ENCODE results near the gene GRPEL2.
"Not testable (repeated sequence)": the region's sequence is repeated elsewhere in the genome, so short reads cannot be mapped to it uniquely, and the experiment has no call there.

Gene GRPEL2

GRCh38 chr5:149388498-149389190 lies 43.3 kb downstream of the GRPEL2 start:
- no peak overlapping the region for H3K27ac ChIP-seq (ENCODE audit: low read depth, low read length)
- H3K36me3 ChIP-seq (ENCODE audit: insufficient read depth, low read length): no peaks in the 10 kb centered on the region
- H3K4me1 ChIP-seq (ENCODE audit: insufficient read depth, low read length): no peaks in the 10 kb centered on the region
- 81% methylated on average over 7 of the region's 7 CpGs for WGBS
- no peaks in the 10 kb centered on the region for H3K9me3 ChIP-seq (ENCODE audit: insufficient read depth, low read depth, low read length)
- no peaks in the 10 kb centered on the region for H3K27me3 ChIP-seq (ENCODE audit: insufficient read depth, low read length)
- H3K9ac ChIP-seq (ENCODE audit: low read depth, low read length): no peak overlapping the region
- no peak overlapping the region for H3K4me3 ChIP-seq (ENCODE audit: low read length)

GRCh38 chr5:149389552-149390495 lies 44.5 kb downstream of the GRPEL2 start:
- no peak overlapping the region for H3K9ac ChIP-seq (ENCODE audit: low read depth, low read length)
- H3K4me1 ChIP-seq (ENCODE audit: insufficient read depth, low read length): no peaks in the 10 kb centered on the region
- H3K4me3 ChIP-seq (ENCODE audit: low read length): no peak overlapping the region
- H3K36me3 ChIP-seq (ENCODE audit: insufficient read depth, low read length): no peaks in the 10 kb centered on the region
- H3K9me3 ChIP-seq (ENCODE audit: insufficient read depth, low read depth, low read length): no peaks in the 10 kb centered on the region
- H3K27me3 ChIP-seq (ENCODE audit: insufficient read depth, low read length): no peaks in the 10 kb centered on the region
- no peak overlapping the region for H3K27ac ChIP-seq (ENCODE audit: low read depth, low read length)
- WGBS: 90% methylated on average over 10 of the region's 11 CpGs

GRCh38 chr5:149391076-149391475 lies 45.8 kb downstream of the GRPEL2 start:
- not testable (repeated sequence) for H3K9ac ChIP-seq (ENCODE audit: low read depth, low read length); H3K36me3 ChIP-seq (ENCODE audit: insufficient read depth, low read length); H3K4me3 ChIP-seq (ENCODE audit: low read length); H3K27me3 ChIP-seq (ENCODE audit: insufficient read depth, low read length); H3K4me1 ChIP-seq (ENCODE audit: insufficient read depth, low read length); H3K9me3 ChIP-seq (ENCODE audit: insufficient read depth, low read depth, low read length); H3K27ac ChIP-seq (ENCODE audit: low read depth, low read length)
- 90% methylated on average over 6 of the region's 6 CpGs for WGBS

GRCh38 chr5:149391524-149391923 lies 46.2 kb downstream of the GRPEL2 start:
- no peak overlapping the region for H3K4me3 ChIP-seq (ENCODE audit: low read length)
- no peak overlapping the region for H3K9ac ChIP-seq (ENCODE audit: low read depth, low read length)
- no peaks in the 10 kb centered on the region for H3K9me3 ChIP-seq (ENCODE audit: insufficient read depth, low read depth, low read length)
- H3K27ac ChIP-seq (ENCODE audit: low read depth, low read length): no peak overlapping the region
- H3K27me3 ChIP-seq (ENCODE audit: insufficient read depth, low read length): no peaks in the 10 kb centered on the region
- 84% methylated on average over 6 of the region's 6 CpGs for WGBS
- no peaks in the 10 kb centered on the region for H3K4me1 ChIP-seq (ENCODE audit: insufficient read depth, low read length)
- H3K36me3 ChIP-seq (ENCODE audit: insufficient read depth, low read length): no peaks in the 10 kb centered on the region

DNA sequence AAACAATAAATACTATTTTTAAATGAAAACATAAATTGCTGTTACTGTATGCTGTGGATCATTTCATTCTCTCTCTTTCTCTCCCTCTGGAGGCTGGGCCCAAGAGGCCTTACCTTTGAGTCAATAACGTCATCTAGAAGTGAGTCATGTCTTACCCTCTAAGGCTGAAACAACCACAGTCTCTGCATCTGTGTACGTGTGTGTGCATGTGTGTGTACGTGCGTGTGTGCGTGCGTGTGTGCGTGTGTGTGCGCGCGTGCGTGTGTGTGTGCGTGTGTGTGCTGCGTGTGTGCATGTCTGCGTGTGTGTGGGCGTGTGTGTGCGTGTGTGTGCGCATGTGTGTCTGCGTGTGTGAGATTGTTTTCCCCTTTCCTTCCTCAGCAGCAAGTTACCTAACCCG lies 47.4 kb downstream of the GRPEL2 start:
- no peak overlapping the region for H3K4me3 ChIP-seq (ENCODE audit: low read length)
- no peaks in the 10 kb centered on the region for H3K27me3 ChIP-seq (ENCODE audit: insufficient read depth, low read length)
- H3K36me3 ChIP-seq (ENCODE audit: insufficient read depth, low read length): no peaks in the 10 kb centered on the region
- WGBS: 82% methylated on average over 14 of the region's 19 CpGs
- no peaks in the 10 kb centered on the region for H3K4me1 ChIP-seq (ENCODE audit: insufficient read depth, low read length)
- no peaks in the 10 kb centered on the region for H3K9me3 ChIP-seq (ENCODE audit: insufficient read depth, low read depth, low read length)
- no peak overlapping the region for H3K27ac ChIP-seq (ENCODE audit: low read depth, low read length)
- no peak overlapping the region for H3K9ac ChIP-seq (ENCODE audit: low read depth, low read length)

DNA sequence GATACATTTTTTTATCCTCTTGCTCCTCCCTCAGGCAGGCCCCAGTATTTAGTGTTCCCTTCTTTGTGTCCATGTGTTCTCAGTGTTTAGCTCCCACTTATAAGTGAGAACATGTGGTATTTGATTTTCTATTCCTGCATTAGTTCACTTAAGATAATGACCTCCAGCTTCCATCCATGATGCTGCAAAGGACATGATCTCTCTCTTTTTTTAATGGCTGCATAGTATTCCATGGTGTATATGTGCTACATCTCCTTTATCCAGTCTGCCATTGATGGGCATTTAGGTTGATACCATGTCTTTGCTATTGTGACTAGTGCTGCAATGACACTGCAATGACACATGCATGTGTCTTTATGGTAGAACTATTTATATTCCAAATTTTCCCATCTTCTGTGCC lies 49.7 kb downstream of the GRPEL2 start:
- not testable (repeated sequence) for H3K27ac ChIP-seq (ENCODE audit: low read depth, low read length); H3K36me3 ChIP-seq (ENCODE audit: insufficient read depth, low read length); H3K4me1 ChIP-seq (ENCODE audit: insufficient read depth, low read length); H3K9ac ChIP-seq (ENCODE audit: low read depth, low read length); H3K9me3 ChIP-seq (ENCODE audit: insufficient read depth, low read depth, low read length); H3K4me3 ChIP-seq (ENCODE audit: low read length); H3K27me3 ChIP-seq (ENCODE audit: insufficient read depth, low read length)

- WGBS: 91% methylated on average over 6 of the region's 6 CpGs
Observed at GRCh38 chr5:149397530-149397929, 52.2 kb downstream of the GRPEL2 start.

GRCh38 chr5:149398747-149399266 lies 53.5 kb downstream of the GRPEL2 start:
- H3K9me3 ChIP-seq (ENCODE audit: insufficient read depth, low read depth, low read length); H3K27me3 ChIP-seq (ENCODE audit: insufficient read depth, low read length); H3K9ac ChIP-seq (ENCODE audit: low read depth, low read length); H3K4me1 ChIP-seq (ENCODE audit: insufficient read depth, low read length); H3K36me3 ChIP-seq (ENCODE audit: insufficient read depth, low read length); H3K27ac ChIP-seq (ENCODE audit: low read depth, low read length); H3K4me3 ChIP-seq (ENCODE audit: low read length): not testable (repeated sequence)
- 89% methylated on average over 7 of the region's 7 CpGs for WGBS

More at GRCh38 chr5:149397530-149397929, 52.2 kb downstream of the GRPEL2 start:
- Histone ChIP-seq H3K36me3 (ENCODE audit: insufficient read depth, low read length) (no peaks in the 10 kb centered on the region), H3K27me3 (ENCODE audit: insufficient read depth, low read length) (no peaks in the 10 kb centered on the region), H3K27ac (ENCODE audit: low read depth, low read length) (no peak overlapping the region), H3K4me1 (ENCODE audit: insufficient read depth, low read length) (no peaks in the 10 kb centered on the region), H3K4me3 (ENCODE audit: low read length) (no peak overlapping the region), H3K9ac (ENCODE audit: low read depth, low read length) (no peak overlapping the region), H3K9me3 (ENCODE audit: insufficient read depth, low read depth, low read length) (no peaks in the 10 kb centered on the region)

GRCh38 chr5:149399775-149400174 lies 54.5 kb downstream of the GRPEL2 start:
- H3K36me3 ChIP-seq (ENCODE audit: insufficient read depth, low read length): no peaks in the 10 kb centered on the region
- H3K9me3 ChIP-seq (ENCODE audit: insufficient read depth, low read depth, low read length): no peaks in the 10 kb centered on the region
- H3K9ac ChIP-seq (ENCODE audit: low read depth, low read length): no peak overlapping the region
- no peaks in the 10 kb centered on the region for H3K4me1 ChIP-seq (ENCODE audit: insufficient read depth, low read length)
- no peaks in the 10 kb centered on the region for H3K27me3 ChIP-seq (ENCODE audit: insufficient read depth, low read length)
- no peak overlapping the region for H3K27ac ChIP-seq (ENCODE audit: low read depth, low read length)
- H3K4me3 ChIP-seq (ENCODE audit: low read length): no peak overlapping the region

DNA sequence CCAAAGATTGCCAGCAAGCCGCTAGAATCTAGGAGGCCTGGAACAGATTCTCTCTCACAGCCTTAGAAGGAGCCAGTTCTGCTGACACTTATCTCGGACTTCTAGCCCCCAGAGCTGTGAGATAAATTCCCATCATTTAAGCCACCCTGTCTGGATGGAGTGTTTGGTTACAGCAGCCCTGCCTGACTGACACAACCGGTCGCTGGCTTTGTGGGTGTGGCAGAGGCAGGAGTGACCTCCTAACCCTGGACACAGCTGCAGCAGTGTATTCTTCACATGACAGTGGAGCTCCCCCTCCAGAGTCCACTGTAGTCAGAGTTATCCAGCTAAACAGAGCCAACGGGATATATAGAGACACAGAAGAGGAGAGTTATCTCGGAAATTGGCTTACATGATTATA lies 55.0 kb downstream of the GRPEL2 start:
- H3K36me3 ChIP-seq (ENCODE audit: insufficient read depth, low read length): no peaks in the 10 kb centered on the region
- H3K4me1 ChIP-seq (ENCODE audit: insufficient read depth, low read length): no peaks in the 10 kb centered on the region
- H3K9ac ChIP-seq (ENCODE audit: low read depth, low read length): no peak overlapping the region
- no peaks in the 10 kb centered on the region for H3K27me3 ChIP-seq (ENCODE audit: insufficient read depth, low read length)
- 80% methylated on average over 6 of the region's 6 CpGs for whole genome bisulfite sequencing
- H3K4me3 ChIP-seq (ENCODE audit: low read length): no peak overlapping the region
- H3K9me3 ChIP-seq (ENCODE audit: insufficient read depth, low read depth, low read length): no peaks in the 10 kb centered on the region
- H3K27ac ChIP-seq (ENCODE audit: low read depth, low read length): no peak overlapping the region

GRCh38 chr5:149401051-149401450 lies 55.8 kb downstream of the GRPEL2 start:
- H3K27me3 ChIP-seq (ENCODE audit: insufficient read depth, low read length): no peaks in the 10 kb centered on the region
- no peaks in the 10 kb centered on the region for H3K36me3 ChIP-seq (ENCODE audit: insufficient read depth, low read length)
- no peak overlapping the region for H3K4me3 ChIP-seq (ENCODE audit: low read length)
- WGBS: 98% methylated on average over 2 of the region's 2 CpGs
- H3K4me1 ChIP-seq (ENCODE audit: insufficient read depth, low read length): peaks cover 2% of the 10 kb centered on the region; the same call in 1 of the 2 replicates
- no peak overlapping the region for H3K27ac ChIP-seq (ENCODE audit: low read depth, low read length)
- no peak overlapping the region for H3K9ac ChIP-seq (ENCODE audit: low read depth, low read length)
- no peaks in the 10 kb centered on the region for H3K9me3 ChIP-seq (ENCODE audit: insufficient read depth, low read depth, low read length)

All from HUES64 (cell line).